ENCODE results near the gene KRTAP12-2.
"Not testable (repeated sequence)": the region's sequence is repeated elsewhere in the genome, so short reads cannot be mapped to it uniquely, and the experiment has no call there.

Gene KRTAP12-2

DNA sequence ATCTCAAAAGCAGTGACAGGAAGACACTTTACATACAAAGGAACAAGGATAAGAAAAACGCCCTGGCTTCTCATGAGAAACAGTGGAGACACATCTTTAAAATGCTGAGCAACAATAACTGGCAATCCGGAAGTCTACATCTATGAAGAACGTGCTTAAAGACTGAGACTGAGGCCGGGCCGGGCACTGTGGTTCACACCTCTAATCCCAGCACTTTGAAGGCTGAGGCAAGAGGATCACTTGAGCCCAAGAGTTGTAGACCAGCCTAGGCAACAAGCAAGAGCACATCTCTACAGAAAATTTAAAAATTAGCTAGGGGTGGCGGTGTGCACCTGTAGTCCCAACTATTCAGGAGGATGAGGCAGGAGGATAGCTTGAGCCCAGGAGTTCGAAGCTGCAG lies 17.4 kb upstream of the KRTAP12-2 start:
- no peak for DNase-seq (ENCODE audit: low read depth)

DNA sequence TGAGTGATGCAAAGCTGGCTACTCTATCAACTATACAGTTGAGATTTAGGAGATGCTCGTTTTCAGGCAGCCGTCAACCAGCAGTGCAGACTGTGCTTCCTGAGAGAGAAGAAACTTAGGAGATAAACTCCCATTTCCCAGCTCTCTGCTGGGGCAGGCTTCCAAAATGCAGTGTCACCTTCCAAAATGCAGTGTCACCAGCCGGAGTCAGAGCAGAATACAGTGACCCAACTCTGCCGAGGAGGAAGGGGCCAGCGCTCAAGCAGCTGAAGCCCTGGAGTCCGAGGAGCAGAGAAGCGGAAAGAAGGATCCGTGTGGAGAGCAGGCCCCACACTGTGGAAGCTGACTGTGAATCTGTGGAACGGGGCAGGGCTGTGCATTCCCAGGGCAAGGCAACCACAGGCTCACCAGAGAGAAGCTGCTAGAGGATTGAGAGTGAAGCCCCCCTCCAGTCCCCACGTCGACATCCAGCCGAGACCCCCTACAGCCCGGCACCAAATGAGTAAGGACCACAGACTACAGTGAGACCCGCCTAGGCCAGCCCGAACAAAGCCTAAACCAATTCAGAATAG lies 15.9 kb upstream of the KRTAP12-2 start:
- DNase-seq (ENCODE audit: low read depth), result no peak

DNA sequence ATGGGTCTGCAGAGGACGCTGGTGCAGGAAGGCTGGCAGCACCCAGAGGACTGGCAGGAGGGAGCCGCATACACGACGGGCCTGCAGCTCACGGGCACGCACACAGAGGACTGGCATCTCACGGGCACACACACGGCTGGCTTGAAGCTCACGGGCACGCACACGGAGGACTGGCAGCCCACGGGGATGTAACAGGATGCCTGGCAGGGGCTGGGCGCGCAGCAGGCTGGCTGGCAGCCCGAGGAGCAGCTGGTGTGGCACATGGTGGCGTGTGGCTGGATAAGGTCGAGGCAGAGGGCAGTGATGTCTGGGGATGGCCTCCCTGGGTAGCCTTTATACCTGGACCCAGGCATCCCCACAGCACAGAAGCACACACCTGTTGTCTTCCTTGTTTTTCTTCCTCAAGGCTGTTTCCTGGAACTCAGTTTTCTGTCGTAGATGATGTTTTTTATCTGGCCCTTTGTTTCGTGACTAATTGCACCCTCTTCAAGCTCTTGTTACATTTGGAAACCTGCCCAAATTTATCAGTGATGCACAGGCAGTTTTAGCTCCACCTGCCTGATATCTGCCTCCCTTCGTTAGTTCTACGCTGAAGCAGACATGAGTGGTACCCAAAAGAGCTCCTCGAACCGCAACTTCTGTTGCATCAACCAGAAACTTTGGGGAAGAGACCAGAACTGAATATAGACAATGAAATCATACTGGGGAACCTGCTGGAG lies 15.3 kb upstream of the KRTAP12-2 start, which contains the start of gene KRTAP12-1:
TSS of gene KRTAP12-1 (minus strand) at position 303 of the 719 bp plus-strand sequence. CDS start at position 263, 40 bp downstream.
- DNase-seq (ENCODE audit: low read depth), result no peak

DNA sequence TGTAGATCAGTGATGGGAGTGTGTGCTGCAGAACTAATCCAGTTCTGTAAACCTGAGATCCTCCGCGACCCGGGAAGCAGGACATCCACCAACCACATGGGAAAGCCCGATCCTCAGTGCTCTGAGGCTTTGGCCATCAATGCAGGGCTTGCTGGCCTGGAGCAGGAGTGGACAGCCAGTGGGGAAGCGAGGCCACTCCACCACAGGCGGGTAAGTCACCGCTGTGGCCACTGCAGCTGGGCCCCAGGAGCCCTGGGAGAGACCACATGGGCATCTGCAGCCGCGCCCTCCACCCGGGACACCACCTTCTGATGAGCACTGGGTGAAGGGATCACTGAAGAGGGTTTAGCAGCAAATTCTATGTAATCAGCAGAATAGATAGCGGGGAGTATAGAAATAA lies 14.4 kb upstream of the KRTAP12-2 start:
- DNase-seq (ENCODE audit: low read depth), result no peak

DNA sequence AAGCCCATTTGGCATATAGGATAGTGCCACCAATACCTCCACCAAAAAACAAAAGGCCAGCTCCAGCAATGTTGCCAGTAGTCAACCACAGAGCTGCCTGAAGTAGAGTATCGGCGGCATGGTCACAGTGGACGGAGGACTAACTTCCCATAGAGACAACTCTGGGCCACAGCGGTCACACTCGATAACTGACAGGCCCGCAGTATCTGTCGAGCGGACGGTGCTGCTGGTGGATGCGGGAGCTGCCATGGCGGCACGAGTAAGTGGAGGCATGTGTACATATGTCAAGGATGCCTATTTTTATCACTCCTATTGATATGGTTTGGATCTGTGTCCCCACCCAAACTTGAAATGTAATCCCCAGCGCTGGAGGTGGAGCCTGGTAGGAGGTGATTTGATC lies 11.2 kb upstream of the KRTAP12-2 start:
- DNase-seq (ENCODE audit: low read depth), result no peak

DNA sequence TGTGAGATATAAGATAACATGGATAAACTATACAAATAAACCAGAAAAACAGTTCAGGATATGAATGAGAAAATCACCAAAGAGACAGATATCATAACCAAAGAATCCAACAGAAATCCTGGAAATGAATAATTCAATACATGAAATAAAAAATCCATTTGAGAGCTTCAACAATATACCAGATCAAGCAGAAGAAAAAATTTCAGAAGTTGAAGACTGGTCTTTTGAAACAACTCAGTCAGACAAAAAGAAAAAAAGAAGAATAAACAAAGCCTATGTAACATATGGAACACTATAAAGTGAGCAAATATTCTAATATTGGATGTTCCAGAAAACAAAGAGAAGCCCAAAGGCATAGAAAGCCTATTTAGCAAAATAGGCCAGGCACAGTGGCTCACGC lies 5.2 kb upstream of the KRTAP12-2 start:
- no peak for DNase-seq (ENCODE audit: low read depth)

DNA sequence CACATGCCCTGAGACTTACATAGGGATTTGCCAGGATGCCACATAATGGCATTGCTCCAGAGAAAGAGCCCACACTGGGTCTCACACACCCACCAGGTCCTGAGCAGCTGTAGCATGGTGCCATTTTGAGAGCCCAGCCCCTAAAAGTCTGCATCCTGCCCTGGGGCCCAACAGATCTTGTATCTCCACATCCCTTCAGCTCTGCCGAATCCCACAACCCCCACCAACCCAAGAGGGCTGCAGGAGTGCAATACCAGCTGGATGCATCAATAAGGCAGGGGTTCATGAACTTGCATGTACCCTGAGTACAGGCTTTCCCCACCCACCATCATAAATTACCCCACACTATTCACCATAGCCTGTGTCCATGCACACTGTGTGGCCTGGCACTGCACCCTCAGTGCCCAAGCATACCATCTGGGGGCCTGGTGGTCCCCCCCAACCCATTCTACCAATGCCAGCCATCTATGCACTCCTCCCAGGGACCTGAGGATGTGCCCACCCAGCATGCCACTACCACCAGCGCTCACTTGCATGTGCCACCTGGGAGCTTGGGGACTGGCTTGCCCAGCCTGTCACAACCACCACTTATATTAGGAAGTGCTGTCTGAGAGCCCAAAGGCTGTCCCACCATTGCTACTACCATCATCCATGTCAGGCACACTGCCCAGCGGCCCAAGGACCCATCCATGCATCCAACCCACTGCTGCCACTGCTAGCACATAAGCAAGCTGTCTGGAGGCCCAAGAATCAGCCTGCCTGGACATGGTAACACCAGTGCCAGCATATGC lies 4.1 kb upstream of the KRTAP12-2 start:
- DNase-seq (ENCODE audit: low read depth), result no peak

DNA sequence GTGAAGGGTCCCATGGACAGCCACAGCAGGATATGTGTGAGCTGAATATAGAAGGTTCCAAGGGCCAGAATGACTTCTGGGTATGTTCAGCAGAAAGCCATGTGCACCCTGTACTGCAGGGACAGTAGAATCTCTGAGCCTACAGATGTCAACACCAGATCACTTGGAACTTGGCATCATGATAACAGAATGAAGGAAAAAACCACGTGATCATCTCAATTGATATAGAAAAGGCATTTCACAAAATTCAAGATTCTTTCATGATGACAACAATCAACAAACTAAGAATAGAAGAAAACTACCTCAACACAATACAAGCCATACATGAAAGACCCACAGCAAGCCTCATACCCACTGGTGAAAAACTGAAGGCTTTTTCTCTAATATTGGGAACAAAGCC lies 885 bp upstream of the KRTAP12-2 start:
- no peak for DNase-seq (ENCODE audit: low read depth)

DNA sequence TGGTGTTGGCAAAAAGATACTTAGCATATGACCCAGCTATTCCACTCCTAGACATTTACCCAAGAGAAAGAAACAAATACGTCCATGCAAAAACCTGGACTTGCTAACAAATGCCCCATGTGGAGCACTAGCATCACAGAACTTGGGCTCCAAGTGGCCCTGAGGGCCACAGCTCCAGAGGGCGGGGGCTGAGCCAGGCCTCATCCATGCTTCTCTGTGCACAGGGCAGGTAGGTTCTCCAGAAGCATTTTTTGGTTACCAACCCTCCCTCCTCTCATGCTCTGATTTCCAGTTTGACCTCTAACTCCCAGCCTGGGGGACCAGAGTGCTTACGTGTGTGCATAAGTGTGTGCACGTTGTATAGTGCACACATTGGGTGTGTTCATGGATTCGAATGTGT lies 2.0 kb downstream of the KRTAP12-2 start:
- DNase-seq (ENCODE audit: low read depth), result no peak

DNA sequence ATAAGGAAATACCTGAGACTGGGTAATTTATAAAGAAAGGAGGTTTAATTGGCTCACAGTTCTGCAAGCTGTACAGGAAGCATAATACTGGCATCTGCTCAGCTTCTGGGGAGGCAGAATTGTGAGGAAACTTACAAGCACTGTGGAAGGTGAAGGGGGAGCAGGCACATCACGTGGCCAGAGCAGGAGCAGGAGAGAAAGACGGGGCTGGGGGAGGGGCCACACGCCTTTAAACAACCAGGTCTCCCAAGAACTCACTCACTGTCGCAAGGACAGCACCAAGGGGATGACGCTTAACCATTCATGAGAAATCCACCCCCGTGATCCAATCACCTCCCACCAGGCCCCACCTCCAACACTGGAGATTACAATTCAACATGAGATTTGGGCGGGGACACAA lies 5.2 kb downstream of the KRTAP12-2 start:
- not testable (repeated sequence) for DNase-seq (ENCODE audit: low read depth)

DNA sequence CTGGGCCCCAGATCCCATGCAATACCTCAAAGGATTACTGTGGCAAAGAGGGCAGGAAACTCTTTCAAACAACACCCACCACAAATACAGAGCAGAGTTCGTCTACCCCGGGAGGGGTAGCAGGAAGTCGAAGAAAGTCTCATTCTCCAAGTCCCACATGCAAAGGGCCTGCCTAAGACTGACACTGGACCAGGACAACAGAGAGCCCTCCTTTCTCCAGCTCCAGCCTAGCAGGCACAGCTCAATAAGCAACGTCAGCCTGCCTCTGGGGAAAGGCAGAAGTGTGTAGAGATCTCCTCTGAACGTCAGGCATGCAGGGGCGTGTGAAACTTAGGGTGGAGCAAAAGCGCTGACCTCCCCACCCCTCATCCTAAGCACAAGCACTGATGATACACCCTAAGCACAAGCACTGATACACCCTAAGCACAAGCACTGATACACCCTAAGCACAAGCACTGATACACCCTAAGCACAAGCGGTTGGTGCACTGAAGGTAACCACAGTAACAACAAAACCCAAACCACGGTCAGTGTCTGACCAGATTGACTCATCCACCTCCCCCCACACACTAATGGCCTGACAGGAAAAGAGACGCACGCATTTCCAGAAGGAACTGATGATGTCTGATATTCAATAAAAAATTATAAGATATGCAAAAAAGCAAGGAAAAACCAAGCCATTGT lies 7.7 kb downstream of the KRTAP12-2 start:
- no peak for DNase-seq (ENCODE audit: low read depth)

DNA sequence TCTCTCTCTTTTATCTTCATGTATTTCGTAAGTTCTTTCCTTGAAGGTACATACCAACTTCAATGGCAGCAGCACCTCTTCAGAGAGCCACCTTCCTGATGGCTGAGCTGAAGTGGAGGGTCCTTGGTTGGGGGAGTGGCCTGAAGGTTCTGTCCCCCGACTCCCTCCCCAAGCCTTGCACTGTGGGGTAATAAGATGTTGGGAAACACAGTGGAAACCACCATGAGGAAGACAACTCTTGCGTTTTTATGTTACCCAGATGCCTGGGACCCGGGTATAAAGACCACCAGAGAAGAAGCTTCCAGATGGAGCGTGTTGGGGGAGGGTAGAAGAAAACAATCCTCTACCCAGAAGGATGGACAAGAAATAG lies 8.2 kb downstream of the KRTAP12-2 start:
- DNase-seq (ENCODE audit: low read depth), result no peak

DNA sequence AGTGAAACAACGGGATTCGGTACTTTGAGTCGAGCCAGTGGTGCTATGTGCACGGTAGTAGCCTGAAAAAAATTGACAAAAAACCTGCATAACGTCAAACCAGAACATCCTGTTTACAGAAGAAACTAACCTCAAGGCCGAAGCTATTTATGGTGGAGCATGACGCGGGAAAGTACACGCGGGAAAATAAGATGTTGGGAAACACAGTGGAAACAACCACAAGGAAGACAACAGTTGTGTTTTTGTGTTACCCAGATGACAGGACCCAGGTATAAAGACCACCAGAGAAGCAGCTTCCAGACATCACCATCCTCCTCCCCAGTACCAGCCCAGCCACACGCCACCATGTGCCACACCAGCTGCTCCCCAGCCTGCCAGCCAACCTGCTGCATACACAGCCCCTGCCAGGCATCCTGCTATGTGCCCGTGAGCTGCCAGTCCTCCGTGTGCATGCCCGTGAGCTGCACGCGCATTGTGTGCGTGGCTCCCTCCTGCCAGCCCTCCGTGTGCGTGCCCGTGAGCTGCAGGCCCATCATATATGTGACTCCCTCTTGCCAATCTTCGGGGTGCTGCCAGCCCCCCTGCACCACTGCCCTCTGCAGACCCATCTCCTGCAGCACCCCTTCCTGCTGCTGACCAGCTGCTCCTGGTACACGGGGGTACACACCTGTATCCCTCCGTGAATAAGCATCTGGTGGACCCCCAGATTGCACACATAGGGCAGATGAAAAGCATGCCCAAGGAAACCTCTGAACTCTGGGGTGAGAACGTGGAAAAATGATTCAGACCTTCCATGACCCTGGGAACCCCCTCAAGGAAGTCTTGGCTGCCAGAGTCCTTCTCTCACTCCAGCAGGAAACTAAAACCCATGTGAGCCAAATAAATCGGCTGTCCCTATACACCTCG lies 8.8 kb downstream of the KRTAP12-2 start, which contains the start of gene KRTAP12-3:
TSS of gene KRTAP12-3 (plus strand) at position 298 of the 906 bp plus-strand sequence. CDS start at position 346, 48 bp downstream.
- no peak for DNase-seq (ENCODE audit: low read depth)

DNA sequence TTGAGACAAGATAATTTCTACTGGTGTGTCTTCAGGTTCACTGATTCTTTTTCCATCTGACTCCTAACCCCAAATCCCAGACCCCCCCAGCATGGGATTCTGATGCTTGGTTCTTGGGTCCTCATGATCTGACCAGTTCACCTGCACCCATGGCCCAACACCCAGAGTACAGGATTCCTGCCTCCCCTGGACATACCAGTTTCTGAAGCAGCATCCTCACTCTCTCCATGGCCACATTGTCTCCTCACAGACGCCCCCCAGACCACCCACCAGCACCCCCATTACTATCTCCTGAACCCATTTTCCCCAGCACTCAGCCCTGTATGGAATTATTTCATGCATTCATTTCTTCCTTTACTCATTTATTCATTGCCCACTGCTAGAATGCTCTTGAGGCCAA lies 9.9 kb downstream of the KRTAP12-2 start:
- no peak for DNase-seq (ENCODE audit: low read depth)

DNA sequence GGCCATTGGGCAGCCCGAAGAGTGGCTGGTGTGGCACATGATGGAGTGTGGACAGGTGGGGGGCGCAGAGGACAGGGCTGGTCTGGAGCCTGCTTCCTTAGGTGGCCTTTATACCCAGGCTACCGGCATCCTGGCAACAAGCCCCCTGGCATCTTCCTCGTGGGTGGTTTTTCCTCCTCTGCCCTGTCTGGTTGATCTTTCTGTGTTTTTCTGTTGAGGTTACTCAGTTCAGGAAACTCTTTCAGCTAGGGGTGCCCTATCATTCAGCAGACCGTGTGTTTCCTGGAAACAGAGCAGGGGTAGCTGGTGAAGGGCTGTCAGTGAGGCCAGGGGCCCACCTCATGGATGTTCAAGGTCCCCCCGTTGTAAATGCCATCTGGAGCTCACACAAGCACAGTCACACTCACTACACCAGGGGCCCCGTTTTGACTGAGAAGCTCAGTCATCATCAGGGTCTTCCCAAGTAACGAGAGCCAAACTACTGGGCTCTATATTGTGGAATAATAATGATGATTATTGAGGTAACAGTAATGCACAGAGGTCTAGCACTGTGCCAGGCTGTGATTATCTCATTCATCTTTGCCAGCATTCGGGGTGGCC lies 12.1 kb downstream of the KRTAP12-2 start, which contains the start of gene KRTAP12-4:
TSS of gene KRTAP12-4 (minus strand) at position 84 of the 600 bp plus-strand sequence. CDS start at position 39, 45 bp downstream.
- DNase-seq (ENCODE audit: low read depth), result no peak

DNA sequence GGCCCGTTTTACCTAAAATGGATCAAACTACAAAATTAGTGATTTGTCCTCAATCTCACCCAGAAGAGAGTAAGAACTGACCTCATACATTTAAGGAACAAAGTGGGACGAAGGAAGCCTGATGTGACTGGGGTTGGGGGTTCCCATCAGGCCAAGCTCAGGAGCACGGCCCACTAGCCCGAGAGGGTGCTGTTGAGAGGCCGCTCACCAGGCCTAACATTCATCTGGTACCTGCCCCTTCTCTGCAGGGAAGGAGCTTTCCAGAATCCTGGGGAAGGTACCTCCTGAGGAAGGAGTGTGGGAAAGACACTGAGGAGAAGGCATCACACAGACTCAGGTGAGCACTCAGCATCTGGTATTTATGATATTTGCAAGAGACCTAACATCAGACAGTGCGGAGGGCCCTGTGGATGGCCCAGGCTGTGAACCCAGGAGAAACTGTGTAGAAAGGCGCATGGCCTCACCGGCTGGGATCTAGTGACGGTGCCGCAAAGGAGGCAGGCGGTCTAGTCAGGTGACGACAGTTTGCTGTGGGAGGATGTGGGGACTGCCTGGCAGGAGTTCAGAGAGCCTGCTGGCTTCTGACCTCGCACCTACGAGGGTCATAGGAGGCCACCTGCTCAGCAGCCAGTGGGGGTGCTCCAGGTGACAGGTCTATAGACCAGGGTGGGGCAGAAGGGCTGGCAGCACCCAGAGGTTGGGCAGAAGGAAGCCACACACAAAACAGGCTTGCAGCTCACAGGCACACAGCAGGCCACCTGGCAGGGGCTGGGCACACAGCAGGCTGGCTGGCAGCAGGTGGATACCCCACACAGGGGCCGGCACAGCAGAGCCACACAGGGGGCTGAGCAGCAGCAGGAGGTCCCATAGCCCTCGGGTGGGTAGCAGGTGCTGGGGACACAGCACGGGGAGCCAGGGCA lies 12.8 kb downstream of the KRTAP12-2 start:
- DNase-seq (ENCODE audit: low read depth), result no peak

DNA sequence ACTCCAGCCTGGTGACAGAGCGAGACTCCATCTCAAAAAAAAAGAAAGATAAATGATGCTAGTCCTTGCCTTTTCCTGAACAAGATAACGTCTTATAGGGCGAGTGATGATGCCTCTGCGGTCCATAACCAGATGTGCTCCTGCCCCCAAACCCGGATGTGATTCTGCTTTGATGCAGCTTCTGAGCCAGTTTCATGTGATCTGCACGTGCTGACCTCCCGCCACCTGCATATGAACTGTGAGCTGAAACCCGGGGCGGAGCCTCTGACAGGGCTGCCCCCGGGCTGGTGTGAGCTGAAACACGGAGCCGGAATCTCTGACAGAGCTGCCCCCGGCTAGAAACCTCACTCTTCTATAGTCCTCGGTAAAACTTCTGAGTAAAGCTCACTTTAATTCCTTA lies 13.6 kb downstream of the KRTAP12-2 start:
- DNase-seq (ENCODE audit: low read depth), result no peak

DNA sequence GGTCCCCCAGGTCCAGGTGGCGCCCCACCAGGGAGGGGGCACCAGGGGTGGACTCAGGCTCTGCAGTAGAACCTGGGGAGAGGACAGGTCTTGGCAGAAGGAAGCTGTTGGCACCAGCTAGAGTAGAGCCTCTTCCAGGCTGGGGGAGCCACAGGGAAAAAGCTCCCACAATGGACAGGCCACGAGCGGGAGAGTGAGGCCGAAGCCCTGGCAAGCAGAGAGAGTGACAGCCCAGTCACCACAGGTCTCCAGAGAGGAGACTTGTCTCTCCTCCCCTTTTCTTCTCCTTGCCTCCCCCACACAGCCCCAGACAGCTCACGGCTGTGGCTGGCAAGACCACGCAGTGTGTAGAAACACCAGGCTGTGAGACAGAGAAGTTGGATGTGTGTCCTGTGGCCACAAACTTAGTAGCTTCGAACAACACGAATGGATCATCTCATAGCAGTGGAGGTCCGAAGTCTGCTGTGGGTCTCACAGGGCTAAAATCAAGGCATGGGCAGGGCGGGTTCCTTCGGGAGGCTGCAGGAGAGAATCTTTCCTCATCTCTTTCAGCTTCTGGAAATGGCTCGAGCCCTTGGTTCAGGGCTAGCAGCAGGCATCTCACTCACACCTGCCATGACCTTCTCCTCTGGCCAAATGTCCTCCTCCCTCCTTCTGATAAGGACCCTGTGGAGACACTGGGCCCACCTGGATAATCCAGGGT lies 15.6 kb downstream of the KRTAP12-2 start:
- DNase-seq (ENCODE audit: low read depth), result no peak
